ENCODE data around the gene TTC9B. TPM values are rescaled to one million over a fixed set of nuclear protein-coding genes. Genes with fewer than 3 reads are reported as not detected.

The TTC9B gene
- total RNA-seq, 6 experiments from 2014 or later: not detected

GRCh38 chr19:40216013-40216776 lies 2.0 kb downstream of the TTC9B start:
- Mint-ChIP-seq H3K9me3 (no peaks in the 10 kb centered on the region), H3K27ac (no peak overlapping the region), H3K4me3 (no peak overlapping the region), H3K4me1 (ENCODE audit: low read depth) (peaks cover 24% of the 10 kb centered on the region), H3K36me3 (ENCODE audit: low read depth) (peaks cover 4% of the 10 kb centered on the region; the same call in 1 of the 2 replicates), H3K27me3 (ENCODE audit: insufficient read depth) (peaks cover 9% of the 10 kb centered on the region; the same call in 1 of the 2 replicates)
- DNase-seq: no peak
- no peak for TF ChIP-seq CTCF (IDR thresholded peaks at IDR 0.05)

DNA sequence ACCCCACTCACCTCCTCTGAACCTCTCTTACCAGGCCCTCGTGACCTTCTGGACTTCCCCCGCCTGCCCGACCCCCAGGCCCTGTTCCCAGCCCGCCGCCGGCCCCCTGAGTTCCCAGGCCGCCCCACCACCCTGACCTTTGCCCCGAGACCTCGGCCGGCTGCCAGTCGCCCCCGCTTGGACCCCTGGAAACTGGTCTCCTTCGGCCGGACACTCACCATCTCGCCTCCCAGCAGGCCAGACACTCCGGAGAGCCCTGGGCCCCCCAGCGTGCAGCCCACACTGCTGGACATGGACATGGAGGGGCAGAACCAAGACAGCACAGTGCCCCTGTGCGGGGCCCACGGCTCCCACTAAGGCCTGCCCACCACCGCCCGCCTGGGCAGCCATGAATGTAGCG lies 3.2 kb downstream of the TTC9B start:
- no peak for DNase-seq
- Mint-ChIP-seq H3K4me3 (no peak overlapping the region), H3K27me3 (ENCODE audit: insufficient read depth) (peaks cover 9% of the 10 kb centered on the region; the same call in 1 of the 2 replicates), H3K4me1 (ENCODE audit: low read depth) (peaks cover 18% of the 10 kb centered on the region), H3K36me3 (ENCODE audit: low read depth) (peaks cover 11% of the 10 kb centered on the region), H3K9me3 (no peaks in the 10 kb centered on the region), H3K27ac (no peak overlapping the region)
- TF ChIP-seq CTCF (IDR thresholded peaks at IDR 0.05): no peak

- DNase-seq: no peak
- H3K4me1 Mint-ChIP-seq (ENCODE audit: low read depth): peaks cover 8% of the 10 kb centered on the region
- H3K9me3 Mint-ChIP-seq: no peaks in the 10 kb centered on the region
- H3K27me3 Mint-ChIP-seq (ENCODE audit: insufficient read depth): peaks cover 9% of the 10 kb centered on the region
- TF ChIP-seq CTCF (IDR thresholded peaks at IDR 0.05): no peak
- H3K36me3 Mint-ChIP-seq (ENCODE audit: low read depth): peaks cover 11% of the 10 kb centered on the region
- H3K27ac Mint-ChIP-seq: no peak overlapping the region
- H3K4me3 Mint-ChIP-seq: no peak overlapping the region
Measured at GRCh38 chr19:40213882-40214570, 4.2 kb downstream of the TTC9B start.

DNA sequence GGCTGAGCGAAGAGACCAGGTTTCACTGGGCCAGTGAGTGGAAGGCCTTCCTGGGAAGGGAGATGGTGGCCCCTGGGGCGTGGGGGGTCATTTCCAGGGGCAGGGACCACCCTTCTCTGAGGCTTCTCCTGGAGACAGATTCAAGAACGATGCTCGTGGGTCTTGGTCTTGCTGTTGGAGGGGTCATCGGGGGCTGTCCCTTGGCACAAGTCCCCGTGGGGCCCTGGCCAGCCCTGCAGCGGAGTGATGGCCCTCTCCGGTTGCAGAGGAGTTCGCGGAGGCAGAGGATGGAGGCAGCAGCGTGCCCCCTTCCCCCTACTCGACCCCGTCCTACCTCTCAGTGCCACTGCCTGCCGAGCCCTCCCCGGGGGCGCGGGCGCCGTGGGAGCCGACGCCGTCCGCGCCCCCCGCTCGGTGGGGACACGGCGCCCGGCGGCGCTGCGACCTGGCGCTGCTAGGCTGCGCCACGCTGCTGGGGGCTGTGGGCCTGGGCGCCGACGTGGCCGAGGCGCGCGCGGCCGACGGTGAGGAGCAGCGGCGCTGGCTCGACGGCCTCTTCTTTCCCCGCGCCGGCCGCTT lies 4.8 kb downstream of the TTC9B start:
- no peak for DNase-seq
- Mint-ChIP-seq H3K9me3 (no peaks in the 10 kb centered on the region), H3K36me3 (ENCODE audit: low read depth) (peaks cover 11% of the 10 kb centered on the region), H3K4me1 (ENCODE audit: low read depth) (peaks cover 4% of the 10 kb centered on the region; the same call in 1 of the 2 replicates), H3K27me3 (ENCODE audit: insufficient read depth) (peaks cover 9% of the 10 kb centered on the region), H3K4me3 (no peak overlapping the region), H3K27ac (no peak overlapping the region)
- TF ChIP-seq CTCF (IDR thresholded peaks at IDR 0.05): no peak

DNA sequence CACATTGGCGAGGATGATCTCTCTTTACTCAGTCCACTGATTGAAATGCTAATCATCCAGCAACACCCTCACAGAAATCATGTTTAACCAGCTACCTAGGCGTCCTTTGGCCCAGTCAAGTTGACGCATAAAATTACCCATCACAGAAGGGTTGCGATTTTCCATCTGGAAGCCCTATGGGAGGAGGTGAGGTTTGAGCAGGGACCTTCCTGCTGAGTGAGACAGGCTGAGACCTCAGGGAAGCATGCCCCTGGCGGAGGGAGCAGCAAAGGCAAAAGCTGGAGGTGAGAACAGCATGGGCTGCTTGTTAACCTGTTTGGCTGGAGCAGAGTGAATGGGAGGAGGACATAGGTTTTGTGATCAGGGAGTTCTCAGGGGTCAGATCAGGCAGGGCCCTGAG lies 7.3 kb downstream of the TTC9B start:
- no peak for DNase-seq
- TF ChIP-seq CTCF (IDR thresholded peaks at IDR 0.05): no peak
- no peaks in the 10 kb centered on the region for H3K4me1 Mint-ChIP-seq (ENCODE audit: low read depth)
- H3K4me3 Mint-ChIP-seq: no peak overlapping the region
- H3K9me3 Mint-ChIP-seq: no peaks in the 10 kb centered on the region
- H3K27me3 Mint-ChIP-seq (ENCODE audit: insufficient read depth): no peaks in the 10 kb centered on the region; the same call in 1 of the 2 replicates
- no peak overlapping the region for H3K27ac Mint-ChIP-seq
- peaks cover 11% of the 10 kb centered on the region; the same call in 1 of the 2 replicates for H3K36me3 Mint-ChIP-seq (ENCODE audit: low read depth)
